B cell (primary cell): Measurements from ENCODE around the gene CCDC137. TPM values are rescaled to one million over a fixed set of nuclear protein-coding genes. Genes with fewer than 3 reads are reported as not detected.
A peak's percentile ranks its signal among the peaks of the same experiment; 100 is the strongest.

Source experiments
- ATAC-seq: fragments of 200-7000 bp; cut with Tn5 transposase; one replicate; pipeline ENCODE4 v1.10.0; 2021; ENCODE audit warnings: low read depth, mild to moderate bottlenecking, moderate number of reproducible peaks, moderate library complexity
- CTCF ChIA-PET: fragments of 350-600 bp; sonication (Branson Sonifier 250); formaldehyde crosslinking; loops from one replicate; lab custom pipeline; 2021; ENCODE audit warnings: antibody characterized with exemption, inconsistent platforms; lab: Charles Lee
- POLR2A ChIA-PET: fragments of 350-600 bp; sonication (Branson Sonifier 250); formaldehyde crosslinking; loops from one replicate; lab custom pipeline; 2021; ENCODE audit warnings: antibody characterized with exemption; lab: Charles Lee
- DNase-seq: peaks from one replicate; pipeline ENCODE4 v3.0.0; 2013
- H2AFZ ChIP-seq: 2 replicates; pipeline ENCODE4 v1.6.1; 2012; ENCODE audit warnings: mild to moderate bottlenecking, low read depth, low read length; ENCODE audit not compliant: insufficient read depth, poor library complexity, severe bottlenecking
- H3K27ac ChIP-seq, 2 donors: 1 replicate in 1 of 2; 2 replicates in 1 of 2; pipeline ENCODE4 v1.5.1; 2012 to 2013; ENCODE audit warnings: low read length in 2 of 2, mild to moderate bottlenecking in 2 of 2, moderate library complexity in 1 of 2
- H3K27me3 ChIP-seq, 4 experiments: fragments of 200-600 bp in 1 of 4; sonication (generic) in 1 of 4; replicated peaks in 1 of 4; 1 replicate in 2 of 4; 2 replicates in 2 of 4; pipeline versions ENCODE4 v1.6.1 to v1.7.0; 2013 to 2016; ENCODE audit warnings: low read length in 3 of 4, mild to moderate bottlenecking in 2 of 4, mixed read lengths in 1 of 4, moderate library complexity in 1 of 4; ENCODE audit not compliant: insufficient read depth in 4 of 4, control insufficient read depth in 3 of 4; ENCODE audit errors: control extremely low read depth in 1 of 4
- H3K36me3 ChIP-seq, 2 experiments: replicated peaks in 1 of 2; 1 replicate in 1 of 2; 2 replicates in 1 of 2; pipeline versions ENCODE4 v1.6.1 to v1.7.1; 2013; ENCODE audit warnings: low read length in 1 of 2; ENCODE audit not compliant: insufficient read depth in 2 of 2, control insufficient read depth in 1 of 2; ENCODE audit errors: control extremely low read depth in 1 of 2, extremely low read depth in 1 of 2
- H3K4me1 ChIP-seq, 2 donors: fragments of 200-600 bp in 1 of 2; sonication (generic) in 1 of 2; 1 replicate in 1 of 2; 2 replicates in 1 of 2; pipeline versions ENCODE4 v1.5.1 to v1.6.1; 2013 to 2017; ENCODE audit warnings: low read length in 2 of 2; ENCODE audit not compliant: control insufficient read depth in 2 of 2, insufficient read depth in 2 of 2
- H3K4me2 ChIP-seq: replicated peaks from 2 replicates; pipeline ENCODE3; 2012; ENCODE audit warnings: mild to moderate bottlenecking, low read depth, low read length; ENCODE audit not compliant: poor library complexity, severe bottlenecking
- H3K4me3 ChIP-seq, 5 experiments: fragments of 200-600 bp in 1 of 5; sonication (generic) in 1 of 5; 1 replicate in 3 of 5; 2 replicates in 2 of 5; pipeline versions ENCODE4 v1.5.1 to v1.7.0; 2011 to 2016; ENCODE audit warnings: low read length in 4 of 5, mild to moderate bottlenecking in 4 of 5, low read depth in 2 of 5, control low read depth in 1 of 5, moderate library complexity in 1 of 5; ENCODE audit not compliant: insufficient read depth in 1 of 5; ENCODE audit errors: control extremely low read depth in 1 of 5, extremely low read depth in 1 of 5
- H3K79me2 ChIP-seq: fragments of 200-600 bp; sonication (generic); one replicate; pipeline ENCODE4 v1.6.0; 2016; ENCODE audit warnings: low read length; ENCODE audit not compliant: control insufficient read depth, insufficient read depth
- H3K9ac ChIP-seq: fragments of 200-600 bp; sonication (generic); 2 replicates; pipeline ENCODE4 v1.6.1; 2017; ENCODE audit warnings: mild to moderate bottlenecking, low read length, moderate library complexity
- H3K9me3 ChIP-seq, 3 donors: one replicate each; pipeline versions ENCODE4 v1.6.1 to v1.7.1; 2013; ENCODE audit warnings: low read length in 2 of 3; ENCODE audit not compliant: control insufficient read depth in 2 of 3, insufficient read depth in 1 of 3; ENCODE audit errors: control extremely low read depth in 1 of 3
- H4K20me1 ChIP-seq: 2 replicates; pipeline ENCODE4 v1.6.0; 2012; ENCODE audit warnings: mild to moderate bottlenecking, low read length; ENCODE audit not compliant: insufficient read depth, control insufficient read depth, poor library complexity, severe bottlenecking
- H3K27ac Mint-ChIP-seq: one replicate; pipeline ENCODE4 v1.8.0; 2021; ENCODE audit warnings: mixed read lengths
- H3K27me3 Mint-ChIP-seq: one replicate; pipeline ENCODE4 v1.8.0; 2021; ENCODE audit warnings: mixed read lengths
- H3K4me1 Mint-ChIP-seq: one replicate; pipeline ENCODE4 v1.8.0; 2021; ENCODE audit warnings: mixed read lengths
- H3K4me3 Mint-ChIP-seq: one replicate; pipeline ENCODE4 v1.8.0; 2021; ENCODE audit warnings: mixed read lengths
- H3K9me3 Mint-ChIP-seq: one replicate; pipeline ENCODE4 v1.8.0; 2022; ENCODE audit warnings: mixed read lengths; ENCODE audit not compliant: insufficient read depth
- CTCF ChIP-seq: fragments of 200-600 bp; IDR thresholded peaks from one replicate; pipeline ENCODE4 v1.8.0; 2022; ENCODE audit warnings: antibody characterized with exemption, mild to moderate bottlenecking
- EZH2 ChIP-seq: IDR thresholded peaks from 2 replicates; pipeline ENCODE4 v1.6.1; 2012; ENCODE audit warnings: borderline replicate concordance, low read depth, mild to moderate bottlenecking, moderate library complexity, low read length; ENCODE audit not compliant: insufficient read depth, poor library complexity, severe bottlenecking
- WGBS: methylation state at CpG from one replicate; pipeline ENCODE4 v1.1.5; 2013; ENCODE audit warnings: missing lambda C conversion rate; ENCODE audit not compliant: insufficient coverage; 5-methylcytosine and 5-hydroxymethylcytosine counted together
- intact Hi-C: fragments of 100-400 bp; cut with micrococcal nuclease; formaldehyde crosslinking; loops from one replicate; pipeline ENCODE4 v1.10.0; 2022
- polyA plus RNA-seq: library from polyadenylated mRNA; depleted of rRNA; stranded (reverse); fragments of >200 nt; gene quantifications from 2 replicates; pipeline ENCODE4 v1.2.3, GENCODE V29; 2012
- total RNA-seq, 2 donors: library from RNA; stranded (reverse); fragments of 120-200 nt in 1 of 2; gene quantifications; 1 replicate in 1 of 2; 2 replicates in 1 of 2; pipeline versions ENCODE4 v1.2.3 to v1.2.4, GENCODE V29; 2013 to 2022

The CCDC137 gene
- total and polyA plus RNA-seq, 2 donors (not counting 1 experiment from before 2014, with no cell fraction given) = 18.8 to 36.0 TPM

- H3K4me3 ChIP-seq = peak overlapping the region; percentile 77 to 98 (median 93)
- ChIA-PET CTCF (interaction anchor here (1.2 to 1.8 kb wide), 2 partner anchors 18 to 65 kb away, joined by 3 to 5 read pairs; partner anchors contain the start of genes ARL16 and HGS), POLR2A (interaction anchor here (0.5 kb wide), 1 partner anchor 629 kb away, joined by 3 read pairs; no protein-coding TSS in a partner anchor)
- peaks cover 0 to 19% of the 10 kb centered on the region in 2 experiments for H3K36me3 ChIP-seq
- H3K4me2 ChIP-seq = peak overlapping the region; percentile 93
- H3K4me1 ChIP-seq = peaks cover 19 to 25% of the 10 kb centered on the region in 2 donors
- peaks cover 54% of the 10 kb centered on the region for H3K79me2 ChIP-seq
- peak overlapping the region; percentile 89 for H2AFZ ChIP-seq
- H3K9me3 ChIP-seq = no peaks in the 10 kb centered on the region
- Mint-ChIP-seq H3K9me3 (no peaks in the 10 kb centered on the region), H3K27ac (peak overlapping the region; percentile 88), H3K4me3 (peak overlapping the region; percentile 91), H3K27me3 (no peaks in the 10 kb centered on the region), H3K4me1 (peaks cover 23% of the 10 kb centered on the region)
- peak overlapping the region; percentile 69 to 80 for H3K27ac ChIP-seq
- TF ChIP-seq EZH2 (no peak), CTCF (no peak)
- peak; percentile 7 for ATAC-seq
- DNase-seq = no peak
- H3K9ac ChIP-seq = peak overlapping the region; percentile 88
- intact Hi-C loops = loop anchor here (1.0 to 2.0 kb wide), 5 partner anchors 17 to 427 kb away; partner anchors contain the start of genes ARL16, FAAP100, MRPL12 and NDUFAF8
- no peaks in the 10 kb centered on the region for H3K27me3 ChIP-seq
- 2% methylated on average over 16 of the region's 16 CpGs for WGBS
- peaks cover 7% of the 10 kb centered on the region for H4K20me1 ChIP-seq
These were observed 520 bp upstream of the CCDC137 start for GRCh38 chr17:81666092-81666341.

DNA sequence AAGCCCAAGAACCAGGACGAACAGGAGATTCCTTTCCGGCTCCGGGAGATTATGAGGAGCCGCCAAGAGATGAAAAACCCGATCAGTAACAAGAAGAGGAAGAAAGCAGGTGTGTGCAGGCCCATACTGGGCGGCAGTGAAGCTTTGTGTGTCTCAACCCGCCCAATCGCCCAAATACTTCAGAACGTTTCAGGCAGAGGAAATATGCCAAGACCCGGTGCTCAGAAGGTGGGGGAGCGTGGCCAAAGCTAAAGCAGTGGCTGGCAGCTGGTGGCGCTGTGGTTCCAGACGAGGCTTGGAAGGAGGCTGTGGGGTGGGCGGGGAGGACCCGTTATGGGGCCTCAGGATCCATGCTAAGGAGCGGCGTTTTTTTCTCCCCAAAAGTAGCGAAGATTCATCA lies 1.2 kb downstream of the CCDC137 start:
- Histone ChIP-seq H3K4me2 (peak overlapping the region; percentile 93), H3K79me2 (peaks cover 54% of the 10 kb centered on the region), H3K36me3 (peaks cover 0 to 37% of the 10 kb centered on the region in 2 experiments), H4K20me1 (peaks cover 13% of the 10 kb centered on the region), H3K9me3 (no peaks in the 10 kb centered on the region), H2AFZ (no peak overlapping the region), H3K27ac (no peak overlapping the region), H3K9ac (no peak overlapping the region), H3K4me3 (no peak overlapping the region), H3K27me3 (no peaks in the 10 kb centered on the region), H3K4me1 (peaks cover 19 to 25% of the 10 kb centered on the region in 2 donors)
- ChIA-PET CTCF (no interaction called here), POLR2A (interaction anchor here (0.7 to 1.7 kb wide), 2 partner anchors 16 to 403 kb away, joined by 5 to 7 read pairs; partner anchors contain the start of genes ARL16 and HGS)
- intact Hi-C loops = loop anchor here (2.0 kb wide), 1 partner anchor 115 kb away; the partner anchor contains the start of gene FAAP100
- H3K4me3 Mint-ChIP-seq = peak overlapping the region; percentile 91
- peak overlapping the region; percentile 53 for H3K27ac Mint-ChIP-seq
- no peaks in the 10 kb centered on the region for H3K9me3 Mint-ChIP-seq
- H3K4me1 Mint-ChIP-seq = peaks cover 23% of the 10 kb centered on the region
- TF ChIP-seq EZH2 (no peak), CTCF (no peak)
- DNase-seq (no peak), ATAC-seq (no peak)
- H3K27me3 Mint-ChIP-seq = no peaks in the 10 kb centered on the region
- WGBS = 89% methylated on average over 18 of the region's 18 CpGs
